Measurements from ENCODE around the gene ATAD2B.

DNA sequence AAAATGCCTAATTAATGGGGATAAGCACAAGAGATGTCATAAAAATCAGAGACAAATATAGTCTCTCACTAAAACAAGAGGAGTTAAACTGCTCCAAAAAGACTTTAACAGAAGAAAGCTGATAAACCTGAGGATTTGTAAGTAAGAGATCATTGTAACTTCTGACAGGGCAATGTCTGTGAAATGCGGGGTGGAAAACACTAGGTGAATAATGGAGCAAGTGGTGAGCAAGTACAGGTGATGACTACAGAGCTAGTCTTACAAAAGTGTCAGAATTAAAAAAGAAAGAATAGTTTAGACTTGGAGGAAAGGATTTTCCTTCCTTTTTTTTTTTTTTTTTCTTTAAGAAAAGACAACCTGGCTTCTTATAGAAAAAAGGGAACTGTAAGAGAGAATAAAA is 22.7 kb downstream of the ATAD2B start:
- TF ChIP-seq, protein P1, sequence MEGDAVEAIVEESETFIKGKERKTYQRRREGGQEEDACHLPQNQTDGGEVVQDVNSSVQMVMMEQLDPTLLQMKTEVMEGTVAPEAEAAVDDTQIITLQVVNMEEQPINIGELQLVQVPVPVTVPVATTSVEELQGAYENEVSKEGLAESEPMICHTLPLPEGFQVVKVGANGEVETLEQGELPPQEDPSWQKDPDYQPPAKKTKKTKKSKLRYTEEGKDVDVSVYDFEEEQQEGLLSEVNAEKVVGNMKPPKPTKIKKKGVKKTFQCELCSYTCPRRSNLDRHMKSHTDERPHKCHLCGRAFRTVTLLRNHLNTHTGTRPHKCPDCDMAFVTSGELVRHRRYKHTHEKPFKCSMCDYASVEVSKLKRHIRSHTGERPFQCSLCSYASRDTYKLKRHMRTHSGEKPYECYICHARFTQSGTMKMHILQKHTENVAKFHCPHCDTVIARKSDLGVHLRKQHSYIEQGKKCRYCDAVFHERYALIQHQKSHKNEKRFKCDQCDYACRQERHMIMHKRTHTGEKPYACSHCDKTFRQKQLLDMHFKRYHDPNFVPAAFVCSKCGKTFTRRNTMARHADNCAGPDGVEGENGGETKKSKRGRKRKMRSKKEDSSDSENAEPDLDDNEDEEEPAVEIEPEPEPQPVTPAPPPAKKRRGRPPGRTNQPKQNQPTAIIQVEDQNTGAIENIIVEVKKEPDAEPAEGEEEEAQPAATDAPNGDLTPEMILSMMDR (IDR thresholded peaks at IDR 0.05; ENCODE audit: low read length), result no peak
- TF ChIP-seq EZH2 (IDR thresholded peaks at IDR 0.05; ENCODE audit: borderline replicate concordance, low read length), result no peak

Measured in OCI-LY1 (cell line).